Adrenal gland (tissue), 5 donors: ENCODE data around the gene GJB5.

Source experiments
- POLR2A ChIP-seq, 2 donors: fragments of 450-650 bp; IDR thresholded peaks; one replicate each; pipeline ENCODE4 v1.6.1; 2017; ENCODE audit warnings: antibody characterized with exemption in 2 of 2, mild to moderate bottlenecking in 2 of 2, moderate library complexity in 1 of 2
- TF ChIP-seq, protein P1 (sequence below), 6 experiments: fragments of 450-650 bp in 4 of 6; fragments of 200-600 bp in 2 of 6; sonication (generic) in 1 of 6; IDR thresholded peaks; 1 replicate in 5 of 6; 2 replicates in 1 of 6; pipeline versions ENCODE4 v1.5.1 to v1.8.0; 2016 to 2021; ENCODE audit warnings: antibody characterized with exemption in 6 of 6, mild to moderate bottlenecking in 2 of 6, moderate library complexity in 1 of 6
- donor health status: DM: no; HTN: no; CAD: no.

DNA sequence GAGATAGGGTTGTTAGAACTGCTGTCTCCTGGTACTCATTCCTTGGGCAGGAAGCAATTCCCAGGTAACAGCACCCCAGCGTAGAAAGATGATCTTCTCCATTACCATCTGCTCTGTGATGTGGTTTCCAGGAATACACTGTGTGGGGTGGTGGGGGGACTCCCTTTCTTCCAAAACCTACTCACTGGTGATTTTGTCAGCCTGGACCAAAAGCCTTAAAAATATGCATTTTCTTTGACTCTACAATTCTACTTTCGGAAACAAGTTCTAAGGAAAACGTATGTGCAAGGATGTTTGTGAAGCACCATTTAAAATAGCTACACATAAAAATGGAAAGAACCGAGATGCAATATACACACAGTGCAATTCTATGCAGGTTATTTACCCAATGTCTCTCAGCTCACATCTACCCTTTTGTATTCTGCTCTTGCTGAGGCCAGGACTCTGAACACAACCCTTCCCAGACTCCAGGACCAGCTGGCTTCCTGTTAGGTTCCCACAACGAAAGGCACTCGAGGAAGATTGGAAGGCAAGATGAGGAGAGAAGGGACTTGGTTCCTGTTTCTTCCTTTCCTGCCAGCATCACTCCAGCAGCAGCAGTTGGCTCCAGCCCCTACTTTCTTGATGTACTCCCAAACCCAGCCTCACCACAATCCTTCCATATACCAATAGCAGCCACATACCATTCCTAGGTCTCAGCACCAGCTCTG lies 33.0 kb upstream of the GJB5 start:
- TF ChIP-seq, protein P1, sequence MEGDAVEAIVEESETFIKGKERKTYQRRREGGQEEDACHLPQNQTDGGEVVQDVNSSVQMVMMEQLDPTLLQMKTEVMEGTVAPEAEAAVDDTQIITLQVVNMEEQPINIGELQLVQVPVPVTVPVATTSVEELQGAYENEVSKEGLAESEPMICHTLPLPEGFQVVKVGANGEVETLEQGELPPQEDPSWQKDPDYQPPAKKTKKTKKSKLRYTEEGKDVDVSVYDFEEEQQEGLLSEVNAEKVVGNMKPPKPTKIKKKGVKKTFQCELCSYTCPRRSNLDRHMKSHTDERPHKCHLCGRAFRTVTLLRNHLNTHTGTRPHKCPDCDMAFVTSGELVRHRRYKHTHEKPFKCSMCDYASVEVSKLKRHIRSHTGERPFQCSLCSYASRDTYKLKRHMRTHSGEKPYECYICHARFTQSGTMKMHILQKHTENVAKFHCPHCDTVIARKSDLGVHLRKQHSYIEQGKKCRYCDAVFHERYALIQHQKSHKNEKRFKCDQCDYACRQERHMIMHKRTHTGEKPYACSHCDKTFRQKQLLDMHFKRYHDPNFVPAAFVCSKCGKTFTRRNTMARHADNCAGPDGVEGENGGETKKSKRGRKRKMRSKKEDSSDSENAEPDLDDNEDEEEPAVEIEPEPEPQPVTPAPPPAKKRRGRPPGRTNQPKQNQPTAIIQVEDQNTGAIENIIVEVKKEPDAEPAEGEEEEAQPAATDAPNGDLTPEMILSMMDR (IDR thresholded peaks at IDR 0.05): no peak
- TF ChIP-seq POLR2A (IDR thresholded peaks at IDR 0.05): no peak
